ENCODE measurements around the gene ATG2B. TPM values are rescaled to one million over a fixed set of nuclear protein-coding genes. Genes with fewer than 3 reads are reported as not detected.

ATG2B gene
- total RNA-seq, 6 experiments from 2014 or later = 13.9 to 24.4 (median 16.3) TPM

GRCh38 chr14:96267336-96267735 lies 95.8 kb downstream of the ATG2B start:
- Histone ChIP-seq H3K27me3 (no peaks in the 10 kb centered on the region), H3K4me3 (peak overlapping the region in 1 of 3 donors; percentile 14), H3K4me1 (peaks cover 0 to 11% (median 0%) of the 10 kb centered on the region in 4 donors), H3K9me3 (no peaks in the 10 kb centered on the region), H3K27ac (no peak overlapping the region), H3K36me3 (no peaks in the 10 kb centered on the region)
- intact Hi-C loops (cut with DNase I) = loop anchor here in 1 of 2 donors (5.0 kb wide), 1 partner anchor 165 kb away; no protein-coding TSS in a partner anchor
- ATAC-seq (peak in 3 of 4 donors; percentile 21 to 35 (median 26)), DNase-seq (peak in 1 of 3 donors; percentile 50)
- WGBS (ENCODE audit: insufficient coverage, low coverage, low lambda C conversion rate, missing lambda C conversion rate) = 40% methylated on average over 1 of the region's 3 CpGs
- TF ChIP-seq CTCF (IDR thresholded peaks at IDR 0.05) (no peak), POLR2A (IDR thresholded peaks at IDR 0.05) (no peak)

GRCh38 chr14:96265383-96266095 lies 97.6 kb downstream of the ATG2B start:
- WGBS (ENCODE audit: insufficient coverage, low coverage, low lambda C conversion rate, missing lambda C conversion rate) = 71% methylated on average over 12 of the region's 16 CpGs
- Histone ChIP-seq H3K27ac (no peak overlapping the region), H3K4me3 (no peak overlapping the region), H3K36me3 (no peaks in the 10 kb centered on the region), H3K27me3 (no peaks in the 10 kb centered on the region), H3K9me3 (no peaks in the 10 kb centered on the region), H3K4me1 (peaks cover 0 to 11% (median 0%) of the 10 kb centered on the region in 4 donors)
- DNase-seq (no peak), ATAC-seq (no peak)
- TF ChIP-seq POLR2A (IDR thresholded peaks at IDR 0.05) = no peak
- TF ChIP-seq CTCF (IDR thresholded peaks at IDR 0.05) = no peak
- intact Hi-C loops (cut with DNase I) = loop anchor here in 1 of 2 donors (5.0 kb wide), 1 partner anchor 163 kb away; no protein-coding TSS in a partner anchor

- no peaks in the 10 kb centered on the region for H3K9me3 ChIP-seq
- no peaks in the 10 kb centered on the region for H3K27me3 ChIP-seq
- H3K36me3 ChIP-seq = no peaks in the 10 kb centered on the region
- intact Hi-C loops (cut with DNase I) = loop anchor here in 1 of 2 donors (5.0 kb wide), 1 partner anchor 163 kb away; no protein-coding TSS in a partner anchor
- no peak overlapping the region for H3K27ac ChIP-seq
- WGBS (ENCODE audit: insufficient coverage, low coverage, low lambda C conversion rate, missing lambda C conversion rate) = 71% methylated on average over 1 of the region's 3 CpGs
- no peak for TF ChIP-seq POLR2A (IDR thresholded peaks at IDR 0.05)
- peak in 1 of 4 donors; percentile 21 for TF ChIP-seq CTCF (IDR thresholded peaks at IDR 0.05)
- peaks cover 0 to 11% (median 0%) of the 10 kb centered on the region in 4 donors for H3K4me1 ChIP-seq
- H3K4me3 ChIP-seq = no peak overlapping the region
- DNase-seq = no peak
- no peak for ATAC-seq
These were observed 98.3 kb downstream of the ATG2B start for GRCh38 chr14:96264853-96265252.

- Histone ChIP-seq H3K9me3 (no peaks in the 10 kb centered on the region), H3K4me1 (peaks cover 0 to 11% (median 0%) of the 10 kb centered on the region in 4 donors), H3K27me3 (no peaks in the 10 kb centered on the region), H3K27ac (no peak overlapping the region), H3K36me3 (no peaks in the 10 kb centered on the region), H3K4me3 (no peak overlapping the region)
- TF ChIP-seq POLR2A (IDR thresholded peaks at IDR 0.05) (no peak), CTCF (IDR thresholded peaks at IDR 0.05) (no peak)
- intact Hi-C loops (cut with DNase I) = no loop called here
- DNase-seq (no peak), ATAC-seq (no peak)
- 75% methylated on average over 2 of the region's 14 CpGs for WGBS (ENCODE audit: insufficient coverage, low coverage, low lambda C conversion rate, missing lambda C conversion rate)
These were observed 99.0 kb downstream of the ATG2B start for GRCh38 chr14:96264200-96264553.
